SK-N-SH treated with all-trans-retinoic acid at 6 μM for 48 hours (cell line): ENCODE results near the gene STK32B.

ENCODE experiments used
- ATAC-seq: fragments of 200-7000 bp; cut with Tn5 transposase; 3 replicates; pipeline ENCODE4 v1.9.1; 2020; ENCODE audit warnings: mild to moderate bottlenecking, moderate library complexity
- ARNTL ChIP-seq: fragments of 450-650 bp; formaldehyde crosslinking; IDR thresholded peaks from 2 replicates; pipeline ENCODE4 v1.5.0; 2020; ENCODE audit warnings: low read depth, mild to moderate bottlenecking, moderate library complexity, borderline replicate concordance
- BACH2 ChIP-seq: fragments of 250-450 bp; sonication (Bioruptor Pico); IDR thresholded peaks from 2 replicates; pipeline ENCODE4 v1.9.0; 2021; ENCODE audit warnings: mild to moderate bottlenecking, borderline replicate concordance
- CSDC2 ChIP-seq: fragments of 250-450 bp; sonication (Bioruptor Pico); IDR thresholded peaks from 2 replicates; pipeline ENCODE4 v1.5.0; 2020; ENCODE audit warnings: mild to moderate bottlenecking, moderate library complexity
- ESRRG ChIP-seq: fragments of 250-450 bp; sonication (Bioruptor Pico); IDR thresholded peaks from 2 replicates; pipeline ENCODE4 v1.6.1; 2021; ENCODE audit warnings: mild to moderate bottlenecking
- GLIS3 ChIP-seq: fragments of 250-450 bp; sonication (Bioruptor Pico); IDR thresholded peaks from 2 replicates; pipeline ENCODE4 v1.5.0; 2020; ENCODE audit warnings: mild to moderate bottlenecking, moderate library complexity
- ISL1 ChIP-seq: fragments of 250-450 bp; sonication (Bioruptor Pico); IDR thresholded peaks from 2 replicates; pipeline ENCODE4 v2.1.2; 2022; ENCODE audit warnings: mild to moderate bottlenecking, moderate library complexity
- OSR1 ChIP-seq: fragments of 250-450 bp; sonication (Bioruptor Pico); IDR thresholded peaks from 2 replicates; pipeline ENCODE4 v1.8.0; 2022; ENCODE audit warnings: moderate library complexity, mild to moderate bottlenecking, inconsistent platforms
- PPARA ChIP-seq: fragments of 250-450 bp; sonication (Bioruptor Pico); IDR thresholded peaks from 2 replicates; pipeline ENCODE4 v1.5.0; 2020; ENCODE audit warnings: mild to moderate bottlenecking, borderline replicate concordance
- RARB ChIP-seq: fragments of 250-450 bp; sonication (Bioruptor Pico); IDR thresholded peaks from 2 replicates; pipeline ENCODE4 v1.8.0; 2021; ENCODE audit warnings: mild to moderate bottlenecking, moderate library complexity
- SNAI2 ChIP-seq: fragments of 250-450 bp; sonication (Bioruptor Pico); IDR thresholded peaks from 2 replicates; pipeline ENCODE4 v1.5.0; 2020; ENCODE audit warnings: mild to moderate bottlenecking, moderate library complexity
- TCF4 ChIP-seq: fragments of 250-450 bp; sonication (Bioruptor Pico); IDR thresholded peaks from 2 replicates; pipeline ENCODE4 v1.8.0; 2021; ENCODE audit warnings: mild to moderate bottlenecking, moderate library complexity, borderline replicate concordance
- TOX ChIP-seq: fragments of 250-450 bp; sonication (Bioruptor Pico); IDR thresholded peaks from 2 replicates; pipeline ENCODE4 v1.8.0; 2021; ENCODE audit warnings: mild to moderate bottlenecking, moderate library complexity, borderline replicate concordance
- ZC3H10 ChIP-seq: fragments of 250-450 bp; sonication (Bioruptor Pico); IDR thresholded peaks from 2 replicates; pipeline ENCODE4 v1.5.1; 2021; ENCODE audit warnings: mild to moderate bottlenecking, moderate library complexity
- ZFP3 ChIP-seq: fragments of 250-450 bp; sonication (Bioruptor Pico); IDR thresholded peaks from 2 replicates; pipeline ENCODE4 v1.5.0; 2020; ENCODE audit warnings: mild to moderate bottlenecking, moderate library complexity
- ZNF565 ChIP-seq: fragments of 450-650 bp; formaldehyde crosslinking; conservative IDR thresholded peaks from 2 replicates; pipeline ENCODE4 v1.5.0; 2020; ENCODE audit warnings: low read depth, mild to moderate bottlenecking, moderate library complexity
- ZNF70 ChIP-seq: fragments of 450-650 bp; formaldehyde crosslinking; IDR thresholded peaks from 2 replicates; pipeline ENCODE4 v1.5.0; 2020; ENCODE audit warnings: mild to moderate bottlenecking, moderate library complexity
- ZNF8 ChIP-seq: fragments of 450-650 bp; formaldehyde crosslinking; IDR thresholded peaks from 2 replicates; pipeline ENCODE4 v1.5.0; 2020; ENCODE audit warnings: mild to moderate bottlenecking, moderate library complexity
- TF ChIP-seq, protein P1 (sequence below): fragments of 250-450 bp; sonication (Bioruptor Pico); IDR thresholded peaks from 2 replicates; pipeline ENCODE4 v1.5.1; 2021; ENCODE audit warnings: mild to moderate bottlenecking, moderate library complexity
- TF ChIP-seq, protein P2 (sequence below): fragments of 250-450 bp; sonication (Bioruptor Pico); IDR thresholded peaks from 2 replicates; pipeline ENCODE4 v1.5.1; 2020; ENCODE audit warnings: low read depth, mild to moderate bottlenecking, moderate library complexity
- TF ChIP-seq, protein P3 (sequence below): fragments of 250-450 bp; sonication (Bioruptor Pico); IDR thresholded peaks from 2 replicates; pipeline ENCODE4 v1.8.0; 2020; ENCODE audit warnings: mild to moderate bottlenecking, moderate library complexity, borderline replicate concordance
- TF ChIP-seq, protein P4 (sequence below): fragments of 250-450 bp; sonication (Bioruptor Pico); IDR thresholded peaks from 2 replicates; pipeline ENCODE4 v1.5.0; 2020; ENCODE audit warnings: mild to moderate bottlenecking, moderate library complexity

Gene STK32B

DNA sequence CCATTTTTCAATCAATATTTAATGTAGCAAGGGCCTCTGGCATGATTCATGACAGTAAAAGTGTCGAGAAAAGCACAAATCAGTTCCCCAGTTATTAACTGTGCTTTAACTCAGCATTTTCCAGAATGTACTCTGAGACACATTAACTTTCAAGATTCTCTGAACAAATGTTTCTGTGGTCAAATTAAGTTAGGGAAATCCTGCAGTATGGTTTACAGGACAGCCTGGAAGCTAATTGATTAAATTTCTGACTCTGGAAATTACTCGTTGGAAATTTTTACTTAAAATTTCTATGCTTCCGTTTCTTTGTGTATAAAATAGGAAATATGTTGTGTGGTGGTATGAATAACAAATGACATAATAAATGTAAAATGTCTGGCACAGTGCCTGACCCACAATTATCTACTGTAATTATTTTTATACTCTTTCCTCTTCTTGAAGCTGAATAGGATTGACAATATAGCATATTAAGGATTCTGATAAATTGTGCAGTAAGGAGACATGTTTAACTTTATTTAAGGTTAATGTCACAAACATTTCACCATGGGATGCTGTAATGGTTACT lies 33.7 kb downstream of the STK32B start:
- no peak for ATAC-seq

DNA sequence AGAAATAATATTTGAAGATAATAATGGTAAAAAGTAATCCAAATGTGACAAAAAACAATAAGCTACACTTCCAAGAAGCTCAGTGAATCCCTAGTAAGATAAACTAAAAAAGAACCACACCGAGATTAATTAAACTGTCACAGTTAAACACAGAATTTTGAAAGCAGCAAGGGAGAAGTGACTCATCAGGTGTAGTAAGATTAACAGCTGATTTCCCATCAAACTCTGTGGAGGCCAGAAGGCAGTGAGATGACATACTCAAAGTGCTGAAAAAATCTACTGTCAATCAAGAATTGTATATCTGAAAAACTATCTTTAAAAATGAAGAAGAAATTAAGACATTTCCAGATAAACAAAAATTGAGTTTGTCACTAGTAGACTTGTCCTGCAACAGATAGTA lies 35.3 kb downstream of the STK32B start:
- TF ChIP-seq, protein P1, sequence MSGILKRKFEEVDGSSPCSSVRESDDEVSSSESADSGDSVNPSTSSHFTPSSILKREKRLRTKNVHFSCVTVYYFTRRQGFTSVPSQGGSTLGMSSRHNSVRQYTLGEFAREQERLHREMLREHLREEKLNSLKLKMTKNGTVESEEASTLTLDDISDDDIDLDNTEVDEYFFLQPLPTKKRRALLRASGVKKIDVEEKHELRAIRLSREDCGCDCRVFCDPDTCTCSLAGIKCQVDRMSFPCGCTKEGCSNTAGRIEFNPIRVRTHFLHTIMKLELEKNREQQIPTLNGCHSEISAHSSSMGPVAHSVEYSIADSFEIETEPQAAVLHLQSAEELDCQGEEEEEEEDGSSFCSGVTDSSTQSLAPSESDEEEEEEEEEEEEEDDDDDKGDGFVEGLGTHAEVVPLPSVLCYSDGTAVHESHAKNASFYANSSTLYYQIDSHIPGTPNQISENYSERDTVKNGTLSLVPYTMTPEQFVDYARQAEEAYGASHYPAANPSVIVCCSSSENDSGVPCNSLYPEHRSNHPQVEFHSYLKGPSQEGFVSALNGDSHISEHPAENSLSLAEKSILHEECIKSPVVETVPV (CRISPR knock-in tag), result no peak
- TF ChIP-seq, protein P2, sequence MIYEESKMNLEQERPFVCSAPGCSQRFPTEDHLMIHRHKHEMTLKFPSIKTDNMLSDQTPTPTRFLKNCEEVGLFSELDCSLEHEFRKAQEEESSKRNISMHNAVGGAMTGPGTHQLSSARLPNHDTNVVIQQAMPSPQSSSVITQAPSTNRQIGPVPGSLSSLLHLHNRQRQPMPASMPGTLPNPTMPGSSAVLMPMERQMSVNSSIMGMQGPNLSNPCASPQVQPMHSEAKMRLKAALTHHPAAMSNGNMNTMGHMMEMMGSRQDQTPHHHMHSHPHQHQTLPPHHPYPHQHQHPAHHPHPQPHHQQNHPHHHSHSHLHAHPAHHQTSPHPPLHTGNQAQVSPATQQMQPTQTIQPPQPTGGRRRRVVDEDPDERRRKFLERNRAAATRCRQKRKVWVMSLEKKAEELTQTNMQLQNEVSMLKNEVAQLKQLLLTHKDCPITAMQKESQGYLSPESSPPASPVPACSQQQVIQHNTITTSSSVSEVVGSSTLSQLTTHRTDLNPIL, result no peak
- TF ChIP-seq BACH2 (CRISPR knock-in tag) (no peak), ZNF8 (CRISPR knock-in tag) (no peak), GLIS3 (no peak), ZC3H10 (CRISPR knock-in tag) (no peak), ZFP3 (CRISPR knock-in tag) (no peak), TOX (CRISPR knock-in tag) (no peak), ZNF70 (no peak), TCF4 (CRISPR knock-in tag) (no peak), SNAI2 (no peak), ESRRG (CRISPR knock-in tag) (no peak), ARNTL (CRISPR knock-in tag) (no peak)
- TF ChIP-seq, protein P3, sequence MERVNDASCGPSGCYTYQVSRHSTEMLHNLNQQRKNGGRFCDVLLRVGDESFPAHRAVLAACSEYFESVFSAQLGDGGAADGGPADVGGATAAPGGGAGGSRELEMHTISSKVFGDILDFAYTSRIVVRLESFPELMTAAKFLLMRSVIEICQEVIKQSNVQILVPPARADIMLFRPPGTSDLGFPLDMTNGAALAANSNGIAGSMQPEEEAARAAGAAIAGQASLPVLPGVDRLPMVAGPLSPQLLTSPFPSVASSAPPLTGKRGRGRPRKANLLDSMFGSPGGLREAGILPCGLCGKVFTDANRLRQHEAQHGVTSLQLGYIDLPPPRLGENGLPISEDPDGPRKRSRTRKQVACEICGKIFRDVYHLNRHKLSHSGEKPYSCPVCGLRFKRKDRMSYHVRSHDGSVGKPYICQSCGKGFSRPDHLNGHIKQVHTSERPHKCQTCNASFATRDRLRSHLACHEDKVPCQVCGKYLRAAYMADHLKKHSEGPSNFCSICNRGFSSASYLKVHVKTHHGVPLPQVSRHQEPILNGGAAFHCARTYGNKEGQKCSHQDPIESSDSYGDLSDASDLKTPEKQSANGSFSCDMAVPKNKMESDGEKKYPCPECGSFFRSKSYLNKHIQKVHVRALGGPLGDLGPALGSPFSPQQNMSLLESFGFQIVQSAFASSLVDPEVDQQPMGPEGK, result no peak
- no peak for ATAC-seq

More for the DNA sequence above, 33.7 kb downstream of the STK32B start:
- TF ChIP-seq ISL1 (CRISPR knock-in tag) (no peak), ZNF565 (no peak), CSDC2 (CRISPR knock-in tag) (no peak), ZC3H10 (CRISPR knock-in tag) (no peak), BACH2 (CRISPR knock-in tag) (no peak), ZFP3 (CRISPR knock-in tag) (no peak), OSR1 (CRISPR knock-in tag) (no peak), ARNTL (CRISPR knock-in tag) (no peak), TOX (CRISPR knock-in tag) (no peak), ZNF70 (no peak), SNAI2 (no peak), PPARA (CRISPR knock-in tag) (no peak), RARB (CRISPR knock-in tag) (no peak), GLIS3 (no peak), ZNF8 (CRISPR knock-in tag) (no peak), TCF4 (CRISPR knock-in tag) (no peak)
- TF ChIP-seq, protein P3, result no peak
- TF ChIP-seq, protein P2, result no peak
- TF ChIP-seq, protein P1 (CRISPR knock-in tag), result no peak
- TF ChIP-seq, protein P4, sequence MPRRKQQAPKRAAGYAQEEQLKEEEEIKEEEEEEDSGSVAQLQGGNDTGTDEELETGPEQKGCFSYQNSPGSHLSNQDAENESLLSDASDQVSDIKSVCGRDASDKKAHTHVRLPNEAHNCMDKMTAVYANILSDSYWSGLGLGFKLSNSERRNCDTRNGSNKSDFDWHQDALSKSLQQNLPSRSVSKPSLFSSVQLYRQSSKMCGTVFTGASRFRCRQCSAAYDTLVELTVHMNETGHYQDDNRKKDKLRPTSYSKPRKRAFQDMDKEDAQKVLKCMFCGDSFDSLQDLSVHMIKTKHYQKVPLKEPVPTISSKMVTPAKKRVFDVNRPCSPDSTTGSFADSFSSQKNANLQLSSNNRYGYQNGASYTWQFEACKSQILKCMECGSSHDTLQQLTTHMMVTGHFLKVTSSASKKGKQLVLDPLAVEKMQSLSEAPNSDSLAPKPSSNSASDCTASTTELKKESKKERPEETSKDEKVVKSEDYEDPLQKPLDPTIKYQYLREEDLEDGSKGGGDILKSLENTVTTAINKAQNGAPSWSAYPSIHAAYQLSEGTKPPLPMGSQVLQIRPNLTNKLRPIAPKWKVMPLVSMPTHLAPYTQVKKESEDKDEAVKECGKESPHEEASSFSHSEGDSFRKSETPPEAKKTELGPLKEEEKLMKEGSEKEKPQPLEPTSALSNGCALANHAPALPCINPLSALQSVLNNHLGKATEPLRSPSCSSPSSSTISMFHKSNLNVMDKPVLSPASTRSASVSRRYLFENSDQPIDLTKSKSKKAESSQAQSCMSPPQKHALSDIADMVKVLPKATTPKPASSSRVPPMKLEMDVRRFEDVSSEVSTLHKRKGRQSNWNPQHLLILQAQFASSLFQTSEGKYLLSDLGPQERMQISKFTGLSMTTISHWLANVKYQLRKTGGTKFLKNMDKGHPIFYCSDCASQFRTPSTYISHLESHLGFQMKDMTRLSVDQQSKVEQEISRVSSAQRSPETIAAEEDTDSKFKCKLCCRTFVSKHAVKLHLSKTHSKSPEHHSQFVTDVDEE, result no peak
